H9 (cell line): ENCODE data around the gene FGF21. TPM values are rescaled to one million over a fixed set of nuclear protein-coding genes. Genes with fewer than 3 reads are reported as not detected.

Source experiments
- DNase-seq: peaks from one replicate; pipeline ENCODE4 v3.0.0-alpha.2; 2017
- H2AFZ ChIP-seq: one replicate; pipeline ENCODE4 v1.6.1; 2013; ENCODE audit warnings: mild to moderate bottlenecking, low read length, control low read depth, moderate library complexity
- H2AK5ac ChIP-seq: 2 replicates; pipeline ENCODE4 v1.6.1; 2013; ENCODE audit warnings: low read length, control low read depth, mixed read lengths; ENCODE audit not compliant: insufficient read length
- H2BK120ac ChIP-seq: one replicate; pipeline ENCODE4 v1.6.1; 2013; ENCODE audit warnings: low read depth, mild to moderate bottlenecking, low read length, control low read depth, inconsistent platforms; ENCODE audit not compliant: poor library complexity, severe bottlenecking
- H2BK12ac ChIP-seq: 2 replicates; pipeline ENCODE4 v1.6.1; 2013; ENCODE audit warnings: low read length, control low read depth, mixed read lengths, low read depth; ENCODE audit not compliant: insufficient read length
- H2BK15ac ChIP-seq: 2 replicates; pipeline ENCODE4 v1.6.1; 2013; ENCODE audit warnings: low read depth, low read length, control low read depth
- H2BK20ac ChIP-seq: one replicate; pipeline ENCODE4 v1.6.1; 2013; ENCODE audit warnings: low read depth, mild to moderate bottlenecking, low read length, control low read depth, inconsistent platforms; ENCODE audit not compliant: poor library complexity, severe bottlenecking
- H2BK5ac ChIP-seq: 2 replicates; pipeline ENCODE4 v1.6.1; 2013; ENCODE audit warnings: low read length, control low read depth, mixed read lengths; ENCODE audit not compliant: insufficient read length
- H3K14ac ChIP-seq: 2 replicates; pipeline ENCODE4 v1.6.1; 2013; ENCODE audit warnings: low read length, control low read depth; ENCODE audit not compliant: insufficient read depth
- H3K18ac ChIP-seq: 2 replicates; pipeline ENCODE4 v1.6.1; 2013; ENCODE audit warnings: low read depth, mild to moderate bottlenecking, mixed read lengths, low read length, control low read depth; ENCODE audit not compliant: insufficient read length
- H3K23ac ChIP-seq: 2 replicates; pipeline ENCODE4 v1.6.1; 2013; ENCODE audit warnings: low read length, control low read depth, mixed read lengths, low read depth; ENCODE audit not compliant: insufficient read length
- H3K23me2 ChIP-seq: 2 replicates; pipeline ENCODE4 v1.6.1; 2013; ENCODE audit warnings: low read depth, mild to moderate bottlenecking, mixed read lengths, low read length, control low read depth; ENCODE audit not compliant: insufficient read length, poor library complexity, severe bottlenecking
- H3K27ac ChIP-seq: 2 replicates; pipeline ENCODE4 v1.5.1; 2013; ENCODE audit warnings: low read length, control low read depth, mixed read lengths, low read depth; ENCODE audit not compliant: insufficient read length
- H3K27me3 ChIP-seq: 2 replicates; pipeline ENCODE4 v1.6.1; 2013; ENCODE audit warnings: low read length, control low read depth, inconsistent platforms; ENCODE audit not compliant: insufficient read depth
- H3K4ac ChIP-seq: 2 replicates; pipeline ENCODE4 v1.6.1; 2013; ENCODE audit warnings: low read depth, mild to moderate bottlenecking, control low read depth, inconsistent platforms, low read length, moderate library complexity
- H3K4me1 ChIP-seq: 2 replicates; pipeline ENCODE4 v1.6.1; 2013; ENCODE audit warnings: low read length, control low read depth, inconsistent platforms; ENCODE audit not compliant: insufficient read depth
- H3K4me2 ChIP-seq: 2 replicates; pipeline ENCODE4 v1.6.1; 2013; ENCODE audit warnings: low read length, control low read depth, mixed read lengths; ENCODE audit not compliant: insufficient read length, insufficient read depth
- H3K56ac ChIP-seq: 2 replicates; pipeline ENCODE4 v1.6.1; 2013; ENCODE audit warnings: low read depth, mild to moderate bottlenecking, mixed read lengths, low read length, control low read depth; ENCODE audit not compliant: insufficient read length
- H3K79me1 ChIP-seq: 2 replicates; pipeline ENCODE4 v1.6.1; 2013; ENCODE audit warnings: low read depth, mild to moderate bottlenecking, moderate library complexity, low read length, control low read depth, inconsistent platforms; ENCODE audit not compliant: insufficient read depth, poor library complexity, severe bottlenecking
- H3K79me2 ChIP-seq: 2 replicates; pipeline ENCODE4 v1.6.1; 2013; ENCODE audit warnings: low read length, control low read depth, inconsistent platforms; ENCODE audit not compliant: insufficient read depth
- H3K9ac ChIP-seq: 2 replicates; pipeline ENCODE4 v1.6.1; 2013; ENCODE audit warnings: low read length, control low read depth, mixed read lengths; ENCODE audit not compliant: insufficient read length; ENCODE audit errors: extremely low read depth
- H3K9me3 ChIP-seq: one replicate; pipeline ENCODE4 v1.6.1; 2013; ENCODE audit warnings: low read depth, low read length, inconsistent platforms; ENCODE audit not compliant: control insufficient read depth
- H3T11ph ChIP-seq: one replicate; pipeline ENCODE4 v1.6.1; 2013; ENCODE audit warnings: mild to moderate bottlenecking, low read length, control low read depth, inconsistent platforms
- H4K20me1 ChIP-seq: one replicate; pipeline ENCODE4 v1.6.1; 2013; ENCODE audit not compliant: control insufficient read depth, insufficient read length, insufficient read depth
- H4K5ac ChIP-seq: 2 replicates; pipeline ENCODE4 v1.6.1; 2013; ENCODE audit warnings: low read depth, mild to moderate bottlenecking, mixed read lengths, low read length, control low read depth; ENCODE audit not compliant: insufficient read length
- H4K8ac ChIP-seq: replicated peaks from 2 replicates; pipeline ENCODE4 v1.6.1; 2013; ENCODE audit warnings: low read length, control low read depth, mixed read lengths, low read depth; ENCODE audit not compliant: insufficient read length
- H4K91ac ChIP-seq: 2 replicates; pipeline ENCODE4 v1.6.1; 2013; ENCODE audit warnings: low read depth, mild to moderate bottlenecking, moderate library complexity, mixed read lengths, low read length, control low read depth; ENCODE audit not compliant: insufficient read length
- H3K27ac Mint-ChIP-seq, 3 experiments: 2 replicates in 2 of 3; 3 replicates in 1 of 3; pipeline ENCODE4 v1.8.0; 2020 to 2021; ENCODE audit warnings: mixed read lengths in 3 of 3, mild to moderate bottlenecking in 1 of 3, moderate library complexity in 1 of 3
- H3K27me3 Mint-ChIP-seq: 2 replicates; pipeline ENCODE4 v1.8.0; 2021; ENCODE audit warnings: low read depth, mild to moderate bottlenecking, moderate library complexity, mixed read lengths
- H3K36me3 Mint-ChIP-seq, 3 experiments: 2 replicates in 2 of 3; 3 replicates in 1 of 3; pipeline ENCODE4 v1.8.0; 2020 to 2021; ENCODE audit warnings: low read depth in 3 of 3, mixed read lengths in 3 of 3; ENCODE audit not compliant: insufficient read depth in 1 of 3
- H3K4me1 Mint-ChIP-seq, 2 experiments: 2 replicates each; pipeline ENCODE4 v1.8.0; 2020; ENCODE audit warnings: mixed read lengths in 2 of 2
- H3K4me3 Mint-ChIP-seq, 2 experiments: 2 replicates in 1 of 2; 3 replicates in 1 of 2; pipeline ENCODE4 v1.8.0; 2020 to 2021; ENCODE audit warnings: mild to moderate bottlenecking in 2 of 2, mixed read lengths in 2 of 2, moderate library complexity in 1 of 2
- H3K9me3 Mint-ChIP-seq, 2 experiments: 2 replicates in 1 of 2; 3 replicates in 1 of 2; pipeline ENCODE4 v1.8.0; 2020; ENCODE audit warnings: mild to moderate bottlenecking in 2 of 2, mixed read lengths in 2 of 2, moderate library complexity in 1 of 2
- WGBS: extraction: QIAGEN DNeasy Blood & Tissue Kit; methylation state at CpG from one replicate; pipeline ENCODE4 v1.1.7; 2013; ENCODE audit warnings: missing lambda C conversion rate, low lambda C conversion rate, mixed read lengths; ENCODE audit not compliant: insufficient read length; ENCODE audit errors: extremely low coverage; 5-methylcytosine and 5-hydroxymethylcytosine counted together
- total RNA-seq: library from RNA; stranded (reverse); gene quantifications from 2 replicates; pipeline ENCODE4 v1.2.1, GENCODE V29; 2021
- TF ChIP-seq, protein P1 (sequence below): fragments of 200-600 bp; sonication (generic); conservative IDR thresholded peaks from 3 replicates; pipeline ENCODE4 v1.8.0; 2021; ENCODE audit warnings: antibody characterized with exemption, mild to moderate bottlenecking

The FGF21 gene
- total RNA-seq, 1 experiment from 2014 or later, result 0.90 TPM

DNA sequence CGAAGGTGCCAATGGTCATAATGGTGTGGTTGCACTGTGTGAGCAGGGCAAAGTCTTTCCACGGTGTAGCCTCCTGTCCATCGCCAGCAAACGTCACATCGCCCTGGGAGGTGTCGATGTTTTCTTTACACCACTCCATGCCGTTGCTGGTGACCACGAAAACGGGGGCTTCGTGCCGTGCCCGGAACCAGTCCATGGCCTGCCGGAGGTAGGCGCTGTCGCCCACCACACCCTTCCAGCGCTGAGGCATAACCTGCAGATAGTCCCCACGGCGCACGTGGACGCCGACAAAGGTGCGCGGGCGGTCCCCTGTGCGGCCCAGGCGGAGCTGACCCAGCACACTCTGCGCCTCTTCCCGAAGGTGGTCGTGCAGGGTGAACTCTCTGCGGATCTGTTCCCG is 5.0 kb upstream of the FGF21 start:
- no peak overlapping the region for H3K4me2 ChIP-seq
- H3K4ac ChIP-seq, result no peak overlapping the region
- peaks cover 6% of the 10 kb centered on the region; the same call in 1 of the 2 replicates for H3K4me1 ChIP-seq
- no CpG with 5 or more reads among the region's 31 CpGs for WGBS
- peaks cover 41 to 50% of the 10 kb centered on the region in 2 experiments for H3K4me1 Mint-ChIP-seq
- H2BK12ac ChIP-seq, result no peak overlapping the region
- H3K27ac Mint-ChIP-seq, result no peak overlapping the region
- no peaks in the 10 kb centered on the region for H3K27me3 ChIP-seq
- H3K56ac ChIP-seq, result no peak overlapping the region
- H3K23me2 ChIP-seq, result peaks cover 13% of the 10 kb centered on the region
- no peak overlapping the region for H2AFZ ChIP-seq
- no peak overlapping the region for H2AK5ac ChIP-seq
- no peak overlapping the region for H4K8ac ChIP-seq
- no peak overlapping the region for H2BK5ac ChIP-seq
- peaks cover 10% of the 10 kb centered on the region for H3K27me3 Mint-ChIP-seq
- peaks cover 6% of the 10 kb centered on the region for H3K79me1 ChIP-seq
- H3K23ac ChIP-seq, result no peak overlapping the region
- H4K20me1 ChIP-seq, result no peaks in the 10 kb centered on the region
- H3K27ac ChIP-seq, result no peak overlapping the region
- no peak overlapping the region for H3K9ac ChIP-seq
- TF ChIP-seq, protein P1, sequence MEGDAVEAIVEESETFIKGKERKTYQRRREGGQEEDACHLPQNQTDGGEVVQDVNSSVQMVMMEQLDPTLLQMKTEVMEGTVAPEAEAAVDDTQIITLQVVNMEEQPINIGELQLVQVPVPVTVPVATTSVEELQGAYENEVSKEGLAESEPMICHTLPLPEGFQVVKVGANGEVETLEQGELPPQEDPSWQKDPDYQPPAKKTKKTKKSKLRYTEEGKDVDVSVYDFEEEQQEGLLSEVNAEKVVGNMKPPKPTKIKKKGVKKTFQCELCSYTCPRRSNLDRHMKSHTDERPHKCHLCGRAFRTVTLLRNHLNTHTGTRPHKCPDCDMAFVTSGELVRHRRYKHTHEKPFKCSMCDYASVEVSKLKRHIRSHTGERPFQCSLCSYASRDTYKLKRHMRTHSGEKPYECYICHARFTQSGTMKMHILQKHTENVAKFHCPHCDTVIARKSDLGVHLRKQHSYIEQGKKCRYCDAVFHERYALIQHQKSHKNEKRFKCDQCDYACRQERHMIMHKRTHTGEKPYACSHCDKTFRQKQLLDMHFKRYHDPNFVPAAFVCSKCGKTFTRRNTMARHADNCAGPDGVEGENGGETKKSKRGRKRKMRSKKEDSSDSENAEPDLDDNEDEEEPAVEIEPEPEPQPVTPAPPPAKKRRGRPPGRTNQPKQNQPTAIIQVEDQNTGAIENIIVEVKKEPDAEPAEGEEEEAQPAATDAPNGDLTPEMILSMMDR, result no peak
- peaks cover 4% of the 10 kb centered on the region; the same call in 1 of the 2 replicates for H3K79me2 ChIP-seq
- peaks cover 21 to 33% (median 30%) of the 10 kb centered on the region in 3 experiments; a peak in 6 of 7 replicates for H3K36me3 Mint-ChIP-seq
- H3K9me3 Mint-ChIP-seq, result no peaks in the 10 kb centered on the region; a peak in 2 of 5 replicates
- no peak overlapping the region for H4K5ac ChIP-seq
- H2BK120ac ChIP-seq, result no peak overlapping the region
- H4K91ac ChIP-seq, result no peak overlapping the region
- H2BK20ac ChIP-seq, result no peak overlapping the region
- H2BK15ac ChIP-seq, result no peak overlapping the region
- peak overlapping the region; percentile 84 to 94; a peak in 2 of 5 replicates for H3K4me3 Mint-ChIP-seq
- no peak for DNase-seq
- no peak overlapping the region for H3K18ac ChIP-seq
- H3T11ph ChIP-seq, result no peak overlapping the region
- no peak overlapping the region for H3K14ac ChIP-seq
- H3K9me3 ChIP-seq, result no peaks in the 10 kb centered on the region
